H54 (cell line): ENCODE data around the gene CTF1.
"Not testable (repeated sequence)": the region's sequence is repeated elsewhere in the genome, so short reads cannot be mapped to it uniquely, and the experiment has no call there.

Experiments
- DNase-seq: peaks from one replicate; pipeline ENCODE4 v3.0.0; 2011; ENCODE audit warnings: low spot score, mixed read lengths; ENCODE audit not compliant: insufficient read length
- FAIRE-seq: peaks from 3 replicates; lab custom pipeline; 2011; peaks lifted over from hg19 to GRCh38; lab: Jason Lieb, UNC
- POLR2A ChIP-seq: IDR thresholded peaks from 2 replicates; pipeline ENCODE4 v1.6.1; 2011; ENCODE audit warnings: low read depth, mild to moderate bottlenecking, low read length

The CTF1 gene

GRCh38 chr16:30875871-30876801 lies 20.3 kb upstream of the CTF1 start:
- no peak for FAIRE-seq
- TF ChIP-seq POLR2A: 0 out of 2 replicates have a peak, but pooled peaks have one; percentile 34
- DNase-seq: no peak

- DNase-seq (no peak), FAIRE-seq (no peak)
- no peak for TF ChIP-seq POLR2A
Observed at GRCh38 chr16:30876867-30877266, 19.5 kb upstream of the CTF1 start.

- FAIRE-seq: no peak
- no peak for TF ChIP-seq POLR2A
- no peak for DNase-seq
Observed at GRCh38 chr16:30882429-30883310, 13.7 kb upstream of the CTF1 start.

GRCh38 chr16:30884760-30885159 lies 11.7 kb upstream of the CTF1 start:
- TF ChIP-seq POLR2A: no peak
- DNase-seq (no peak), FAIRE-seq (no peak)

- FAIRE-seq (no peak), DNase-seq (no peak)
- no peak for TF ChIP-seq POLR2A
Observed at GRCh38 chr16:30885196-30885595, 11.2 kb upstream of the CTF1 start.

GRCh38 chr16:30886145-30886544 lies 10.3 kb upstream of the CTF1 start:
- no peak for TF ChIP-seq POLR2A
- FAIRE-seq (no peak), DNase-seq (no peak)

GRCh38 chr16:30887927-30888326 lies 8.5 kb upstream of the CTF1 start:
- no peak for TF ChIP-seq POLR2A
- DNase-seq: no peak
- FAIRE-seq: no peak

GRCh38 chr16:30888856-30889499 lies 7.4 kb upstream of the CTF1 start:
- FAIRE-seq (no peak), DNase-seq (no peak)
- no peak for TF ChIP-seq POLR2A

GRCh38 chr16:30889721-30890120 lies 6.7 kb upstream of the CTF1 start:
- no peak for TF ChIP-seq POLR2A
- no peak for DNase-seq
- no peak for FAIRE-seq

- not testable (repeated sequence) for DNase-seq, FAIRE-seq
Observed at GRCh38 chr16:30891043-30891823, 5.2 kb upstream of the CTF1 start.

GRCh38 chr16:30892670-30893416 lies 3.6 kb upstream of the CTF1 start:
- no peak for TF ChIP-seq POLR2A
- no peak for FAIRE-seq
- DNase-seq: no peak

- FAIRE-seq (no peak), DNase-seq (no peak)
- no peak for TF ChIP-seq POLR2A
Observed at GRCh38 chr16:30893417-30893743, 3.0 kb upstream of the CTF1 start.
